ENCODE measurements around the gene ZNF536.
A peak's percentile ranks its signal among the peaks of the same experiment; 100 is the strongest.

Gene ZNF536

GRCh38 chr19:30570194-30570593 lies 198.0 kb downstream of the ZNF536 start:
- no peak for DNase-seq

- DNase-seq = no peak
Measured at GRCh38 chr19:30577551-30578105, 205.4 kb downstream of the ZNF536 start.

GRCh38 chr19:30579419-30579818 lies 207.2 kb downstream of the ZNF536 start:
- no peak for DNase-seq

GRCh38 chr19:30580673-30581072 lies 208.5 kb downstream of the ZNF536 start:
- DNase-seq = no peak

- DNase-seq = no peak
Measured at GRCh38 chr19:30584090-30584489, 211.9 kb downstream of the ZNF536 start.

GRCh38 chr19:30587869-30588268 lies 215.7 kb downstream of the ZNF536 start:
- DNase-seq = no peak

- DNase-seq = peak; percentile 35
Measured at GRCh38 chr19:30590596-30591229, 218.5 kb downstream of the ZNF536 start.

GRCh38 chr19:30593356-30593755 lies 221.2 kb downstream of the ZNF536 start:
- peak; percentile 35 for DNase-seq

- DNase-seq = no peak
Measured at GRCh38 chr19:30593975-30594745, 222.0 kb downstream of the ZNF536 start.

- no peak for DNase-seq
Measured at GRCh38 chr19:30596268-30596667, 224.1 kb downstream of the ZNF536 start.

GRCh38 chr19:30596813-30597399 lies 224.7 kb downstream of the ZNF536 start:
- DNase-seq = no peak

- no peak for DNase-seq
Measured at GRCh38 chr19:30598688-30599087, 226.5 kb downstream of the ZNF536 start.

- DNase-seq = no peak
Measured at GRCh38 chr19:30602661-30603350, 230.6 kb downstream of the ZNF536 start.

GRCh38 chr19:30604657-30605056 lies 232.5 kb downstream of the ZNF536 start:
- no peak for DNase-seq

- DNase-seq = no peak
Measured at GRCh38 chr19:30605333-30605732, 233.1 kb downstream of the ZNF536 start.

- no peak for DNase-seq
Measured at GRCh38 chr19:30606114-30607050, 234.2 kb downstream of the ZNF536 start.
